Adrenal gland (tissue), 19 donors: ENCODE data around the gene COX14. TPM values are rescaled to one million over a fixed set of nuclear protein-coding genes. Genes with fewer than 3 reads are reported as not detected.

Experiments used
- DNase-seq, 7 donors: peaks; one replicate each; pipeline ENCODE4 v3.0.0-alpha.2; 2019 to 2020
- H3K27ac ChIP-seq, 5 donors: fragments of 200-600 bp; sonication (generic) in 4 of 5; 1 replicate in 3 of 5; 2 replicates in 2 of 5; pipeline versions ENCODE4 v1.5.1 to v1.8.0; 2016 to 2020; ENCODE audit warnings: mild to moderate bottlenecking in 1 of 5
- H3K27me3 ChIP-seq: fragments of 200-600 bp; 2 replicates; pipeline ENCODE4 v1.8.0; 2021
- H3K36me3 ChIP-seq, 2 donors: fragments of 200-600 bp; replicated peaks in 1 of 2; 1 replicate in 1 of 2; 2 replicates in 1 of 2; pipeline versions ENCODE4 v1.5.1 to v1.8.0; 2018 to 2022
- H3K4me1 ChIP-seq, 2 donors: fragments of 200-600 bp; replicated peaks in 1 of 2; 1 replicate in 1 of 2; 2 replicates in 1 of 2; pipeline versions ENCODE4 v1.5.1 to v1.8.0; 2018 to 2021
- H3K4me3 ChIP-seq, 4 donors: fragments of 200-600 bp; sonication (generic) in 3 of 4; one replicate each; pipeline ENCODE4 v1.5.1; 2016 to 2018
- H3K9me3 ChIP-seq, 3 donors: fragments of 200-600 bp; sonication (generic) in 1 of 3; replicated peaks in 1 of 3; 1 replicate in 2 of 3; 2 replicates in 1 of 3; pipeline versions ENCODE4 v1.5.1 to v1.8.0; 2016 to 2021
- CTCF ChIP-seq, 6 experiments: fragments of 450-650 bp in 4 of 6; fragments of 200-600 bp in 2 of 6; sonication (generic) in 1 of 6; IDR thresholded peaks; 1 replicate in 5 of 6; 2 replicates in 1 of 6; pipeline versions ENCODE4 v1.5.1 to v1.8.0; 2016 to 2021; ENCODE audit warnings: antibody characterized with exemption in 6 of 6, mild to moderate bottlenecking in 2 of 6, moderate library complexity in 1 of 6
- POLR2A ChIP-seq, 2 donors: fragments of 450-650 bp; IDR thresholded peaks; one replicate each; pipeline ENCODE4 v1.6.1; 2017; ENCODE audit warnings: antibody characterized with exemption in 2 of 2, mild to moderate bottlenecking in 2 of 2, moderate library complexity in 1 of 2
- WGBS, 4 donors: extraction: QIAGEN DNeasy Blood & Tissue Kit in 2 of 4; methylation state at CpG; one replicate each; pipeline versions ENCODE4 v1.1.5 to v1.1.7; 2013 to 2017; 5-methylcytosine and 5-hydroxymethylcytosine counted together
- intact Hi-C, 2 donors: fragments of 100-400 bp; cut with DNase I; formaldehyde crosslinking; loops; one replicate each; pipeline versions ENCODE4 v1.14.1 to v1.15.0; 2022 to 2023
- long read RNA-seq, 10 donors: library from polyadenylated mRNA in 3 of 10; unstranded in 2 of 10; stranded (forward) in 1 of 10; transcript quantifications; one replicate each; pipeline ENCODE4 v2.0.0 and lab custom pipeline, GENCODE V29; 2021 to 2026
- polyA plus RNA-seq, 3 donors: library from polyadenylated mRNA; stranded (reverse); fragments of 200-250 nt in 2 of 3; fragments of 350-450 nt in 1 of 3; fragmentation: Illumina TruSeq in 1 of 3; extraction: RNeasy Lipid Tissue Mini Kit (QIAGEN cat#74804) in 1 of 3; gene quantifications; one replicate each; pipeline ENCODE4 v1.2.3, GENCODE V29; 2013 to 2014
- total RNA-seq, 9 donors: library from RNA; depleted of rRNA in 4 of 9; stranded (reverse); fragments of >200 nt in 4 of 9; fragments of 120-200 nt in 1 of 9; fragmentation: NEBNext Ultra II Directional in 1 of 9; extraction: Animal tissue kit (Norgen Biotek cat#: 25700) in 1 of 9; gene quantifications; one replicate each; pipeline versions ENCODE4 v1.1.0 to v1.2.4, GENCODE V29; 2013 to 2023
- donor health status: healthy with polysubstance abuse.
- donor health status: Bipolar disorder and iron deficiency.
- donor health status: DM: yes; HTN: yes; CAD: no.
- donor health status: DM: no; HTN: no; CAD: no.
- donor health status: DM: no; HTN: no; CAD: no.
- donor health status: DM: yes; HTN: yes; CAD: no.

The COX14 gene
- total RNA-seq (100 to 1,000 TPM in 5 of 9 donors, 10 to 100 TPM in 4; 61.2 to 150 (median 120) TPM), polyA plus RNA-seq (10 to 100 TPM; 78.8 to 98.5 (median 86.3) TPM)
- long read RNA-seq, donor 1, transcript COX14-203 (2 exons, 739 nt): major isoform, 88 of 93 reads
- long read RNA-seq, donor 1, partial matches to known transcripts: 0 of 93 reads
- long read RNA-seq, donor 1, other reads (novel, unspliced or antisense): 0 of 93 reads
- long read RNA-seq, donor 2, transcript COX14-203 (2 exons, 739 nt): major isoform, 66 of 91 reads
- long read RNA-seq, donor 2, partial matches to known transcripts: 23 of 91 reads
- long read RNA-seq, donor 2, other reads (novel, unspliced or antisense): 0 of 91 reads
- long read RNA-seq, donor 3, transcript COX14-203 (2 exons, 739 nt): major isoform, 65 of 66 reads
- long read RNA-seq, donor 3, partial matches to known transcripts: 0 of 66 reads
- long read RNA-seq, donor 3, other reads (novel, unspliced or antisense): 0 of 66 reads
- long read RNA-seq, donor 4, transcript COX14-203 (2 exons, 739 nt): major isoform, 133 of 137 reads
- long read RNA-seq, donor 4, partial matches to known transcripts: 3 of 137 reads
- long read RNA-seq, donor 4, other reads (novel, unspliced or antisense): 0 of 137 reads
- long read RNA-seq, donor 5, transcript COX14-203 (2 exons, 739 nt): major isoform, 85 of 96 reads
- long read RNA-seq, donor 5, partial matches to known transcripts: 7 of 96 reads
- long read RNA-seq, donor 5, other reads (novel, unspliced or antisense): 2 of 96 reads
- long read RNA-seq, donor 6, transcript COX14-203 (2 exons, 739 nt): major isoform, 59 of 60 reads
- long read RNA-seq, donor 6, partial matches to known transcripts: 1 of 60 reads
- long read RNA-seq, donor 6, other reads (novel, unspliced or antisense): 0 of 60 reads
- long read RNA-seq, donor 7, transcript COX14-203 (2 exons, 739 nt): major isoform, 53 of 68 reads
- long read RNA-seq, donor 7, partial matches to known transcripts: 14 of 68 reads
- long read RNA-seq, donor 7, other reads (novel, unspliced or antisense): 0 of 68 reads
- long read RNA-seq, donor 8, transcript COX14-203 (2 exons, 739 nt): major isoform, 93 of 111 reads
- long read RNA-seq, donor 8, partial matches to known transcripts: 15 of 111 reads
- long read RNA-seq, donor 8, other reads (novel, unspliced or antisense): 0 of 111 reads
- long read RNA-seq, donor 9, transcript COX14-203 (2 exons, 739 nt): major isoform, 57 of 74 reads
- long read RNA-seq, donor 9, partial matches to known transcripts: 15 of 74 reads
- long read RNA-seq, donor 9, other reads (novel, unspliced or antisense): 0 of 74 reads
- long read RNA-seq, donor 10, transcript COX14-203 (2 exons, 739 nt): major isoform, 39 of 40 reads
- long read RNA-seq, donor 10, partial matches to known transcripts: 0 of 40 reads
- long read RNA-seq, donor 10, other reads (novel, unspliced or antisense): 0 of 40 reads

DNA sequence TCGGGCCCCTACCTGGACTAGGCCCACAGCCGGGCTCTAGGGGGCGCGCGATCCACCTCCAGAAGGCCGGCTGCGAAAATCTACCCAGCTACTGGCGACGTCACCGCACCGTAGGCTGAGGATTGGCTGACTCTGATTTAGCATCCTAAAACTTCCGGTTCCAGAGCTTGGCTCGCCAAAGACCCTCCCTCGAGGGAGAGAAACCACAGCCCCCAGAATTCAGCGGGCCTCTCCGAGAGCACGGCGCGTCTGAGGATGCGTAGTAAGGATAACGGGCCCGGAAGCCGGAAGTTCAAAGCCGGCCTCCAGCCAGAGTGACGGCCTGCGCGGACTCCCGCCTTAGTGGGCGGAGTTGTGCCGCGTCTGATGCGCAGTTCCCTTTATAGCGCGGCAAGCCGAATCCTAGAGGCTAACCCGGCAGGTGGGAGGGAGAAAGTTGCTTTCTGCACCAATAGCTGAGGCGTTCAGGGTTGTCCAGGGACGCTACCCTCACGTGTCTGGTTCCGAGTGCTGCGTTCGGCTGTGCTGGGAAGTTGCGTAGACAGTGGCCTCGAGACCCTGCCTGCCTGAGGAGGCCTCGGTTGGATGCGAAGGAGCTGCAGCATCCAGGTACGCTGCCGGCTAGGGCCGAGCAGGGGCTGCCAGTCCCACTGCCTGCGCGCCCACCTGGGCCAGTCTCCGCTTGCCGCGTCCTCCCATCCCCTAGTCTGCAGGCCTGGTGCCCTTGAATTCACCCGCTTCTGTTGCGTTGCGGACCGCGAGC is at the start of gene COX14:
Gene COX14 (plus strand): TSS at position 544 of the 763 bp plus-strand sequence. CDS start 7,808 bp downstream, outside the sequence.
- H3K36me3 ChIP-seq: peaks cover 0 to 9% of the 10 kb centered on the region in 2 donors
- TF ChIP-seq POLR2A (IDR thresholded peaks at IDR 0.05) (peak; percentile 99 to 100), CTCF (IDR thresholded peaks at IDR 0.05) (peak; percentile 79 to 90 (median 84))
- 0 to 1% (median 0%) methylated on average over 14 to 59 of the region's 59 CpGs for WGBS, 4 donors
- H3K4me3 ChIP-seq: peak within 1 kb of the TSS; percentile 25 to 97 (median 62)
- peak; percentile 98 to 100 (median 99) for DNase-seq
- peaks cover 31 to 49% of the 10 kb centered on the region in 2 donors for H3K4me1 ChIP-seq
- H3K27me3 ChIP-seq: no peaks in the 10 kb centered on the region
- intact Hi-C loops: loop anchor here in 1 of 2 donors (2.0 kb wide), 1 partner anchor 55 kb away; the partner anchor contains the start of gene CERS5
- peak within 1 kb of the TSS; percentile 77 to 100 (median 99) for H3K27ac ChIP-seq
- no peaks in the 10 kb centered on the region for H3K9me3 ChIP-seq

GRCh38 chr12:50062728-50063460 is 49.1 kb upstream of the COX14 start:
- DNase-seq: no peak
- Histone ChIP-seq H3K36me3 (no peaks in the 10 kb centered on the region), H3K27me3 (no peaks in the 10 kb centered on the region), H3K4me1 (peaks cover 0 to 2% of the 10 kb centered on the region in 2 donors), H3K4me3 (no peak overlapping the region), H3K27ac (no peak overlapping the region), H3K9me3 (no peaks in the 10 kb centered on the region)
- TF ChIP-seq POLR2A (IDR thresholded peaks at IDR 0.05): no peak
- no peak for TF ChIP-seq CTCF (IDR thresholded peaks at IDR 0.05)
- WGBS, 4 donors: 78 to 94% (median 84%) methylated on average over 4 to 5 of the region's 5 CpGs
- intact Hi-C loops: loop anchor here in 1 of 2 donors (5.0 kb wide), 1 partner anchor 91 kb away; the partner anchor contains the start of gene AQP6

- TF ChIP-seq POLR2A (IDR thresholded peaks at IDR 0.05) (no peak), CTCF (IDR thresholded peaks at IDR 0.05) (no peak)
- no peaks in the 10 kb centered on the region for H3K36me3 ChIP-seq
- intact Hi-C loops: no loop called here
- no peaks in the 10 kb centered on the region for H3K4me1 ChIP-seq
- H3K27ac ChIP-seq: no peak overlapping the region
- no peaks in the 10 kb centered on the region for H3K9me3 ChIP-seq
- H3K4me3 ChIP-seq: no peak overlapping the region
- no peaks in the 10 kb centered on the region for H3K27me3 ChIP-seq
- no peak for DNase-seq
- 68 to 95% (median 83%) methylated on average over 3 of the region's 3 CpGs for WGBS, 4 donors
These were observed 46.2 kb upstream of the COX14 start for GRCh38 chr12:50065726-50066310.
